ENCODE data around the gene TPO. TPM values are rescaled to one million over a fixed set of nuclear protein-coding genes. Genes with fewer than 3 reads are reported as not detected.

TPO gene
- polyA plus RNA-seq, 3 donors: not detected

- 82% methylated on average over 13 of the region's 16 CpGs for WGBS (ENCODE audit: insufficient coverage)
- peaks cover 0 to 2% of the 10 kb centered on the region in 2 donors for H3K27me3 ChIP-seq (ENCODE audit: control insufficient read depth in 2 of 2, insufficient read depth in 2 of 2, low read length in 2 of 2)
Measured at GRCh38 chr2:1591461-1591770, 178.2 kb downstream of the TPO start.

More at GRCh38 chr2:1591461-1591770, 178.2 kb downstream of the TPO start:
- Histone ChIP-seq H3K4me2 (replicated peaks; ENCODE audit: extremely low read depth, low read length, poor library complexity, severe bottlenecking) (no peak overlapping the region), H3K79me2 (ENCODE audit: insufficient read depth, low read length) (no peaks in the 10 kb centered on the region), H3K36me3 (replicated peaks in 1 of 2; ENCODE audit: control insufficient read depth in 1 of 2, insufficient read depth in 2 of 2, low read length in 2 of 2) (no peaks in the 10 kb centered on the region), H3K4me1 (ENCODE audit: control insufficient read depth in 1 of 2, insufficient read depth in 2 of 2, low read length in 2 of 2) (no peaks in the 10 kb centered on the region), H3K9me3 (replicated peaks in 1 of 2; ENCODE audit: control insufficient read depth in 1 of 2, insufficient read depth in 1 of 2, low read length in 2 of 2) (peaks cover 13 to 16% of the 10 kb centered on the region in 2 donors), H4K20me1 (ENCODE audit: insufficient read depth, low read length) (no peaks in the 10 kb centered on the region), H3K4me3 (replicated peaks in 1 of 3; ENCODE audit: low read depth in 2 of 3, low read length in 3 of 3) (no peak overlapping the region), H3K9ac (ENCODE audit: insufficient read depth, low read length, poor library complexity, severe bottlenecking) (no peak overlapping the region), H3K27ac (ENCODE audit: low read depth in 1 of 2, low read length in 2 of 2) (no peak overlapping the region), H2AFZ (ENCODE audit: insufficient read depth, low read depth, low read length, poor library complexity, severe bottlenecking) (no peak overlapping the region)
- intact Hi-C loops (cut with micrococcal nuclease): no loop called here
- no peak overlapping the region for H3K4me3 Mint-ChIP-seq
- TF ChIP-seq, protein P1, sequence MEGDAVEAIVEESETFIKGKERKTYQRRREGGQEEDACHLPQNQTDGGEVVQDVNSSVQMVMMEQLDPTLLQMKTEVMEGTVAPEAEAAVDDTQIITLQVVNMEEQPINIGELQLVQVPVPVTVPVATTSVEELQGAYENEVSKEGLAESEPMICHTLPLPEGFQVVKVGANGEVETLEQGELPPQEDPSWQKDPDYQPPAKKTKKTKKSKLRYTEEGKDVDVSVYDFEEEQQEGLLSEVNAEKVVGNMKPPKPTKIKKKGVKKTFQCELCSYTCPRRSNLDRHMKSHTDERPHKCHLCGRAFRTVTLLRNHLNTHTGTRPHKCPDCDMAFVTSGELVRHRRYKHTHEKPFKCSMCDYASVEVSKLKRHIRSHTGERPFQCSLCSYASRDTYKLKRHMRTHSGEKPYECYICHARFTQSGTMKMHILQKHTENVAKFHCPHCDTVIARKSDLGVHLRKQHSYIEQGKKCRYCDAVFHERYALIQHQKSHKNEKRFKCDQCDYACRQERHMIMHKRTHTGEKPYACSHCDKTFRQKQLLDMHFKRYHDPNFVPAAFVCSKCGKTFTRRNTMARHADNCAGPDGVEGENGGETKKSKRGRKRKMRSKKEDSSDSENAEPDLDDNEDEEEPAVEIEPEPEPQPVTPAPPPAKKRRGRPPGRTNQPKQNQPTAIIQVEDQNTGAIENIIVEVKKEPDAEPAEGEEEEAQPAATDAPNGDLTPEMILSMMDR (IDR thresholded peaks at IDR 0.05): no peak
- DNase-seq: no peak
- H3K27me3 Mint-ChIP-seq (ENCODE audit: low read depth in 3 of 3): peaks cover 0 to 15% (median 14%) of the 10 kb centered on the region in 3 donors
- no peaks in the 10 kb centered on the region for H3K36me3 Mint-ChIP-seq
- H3K4me1 Mint-ChIP-seq: no peaks in the 10 kb centered on the region
- no peak overlapping the region for H3K27ac Mint-ChIP-seq
- H3K9me3 Mint-ChIP-seq: no peaks in the 10 kb centered on the region

Data from CD14-positive monocyte (primary cell).